Measurements from ENCODE around the gene MAGEF1.

GRCh38 chr3:184718431-184718830 lies 6.6 kb upstream of the MAGEF1 start:
- TF ChIP-seq CTCF (IDR thresholded peaks at IDR 0.05; ENCODE audit: low read depth, low read length): no peak
- TF ChIP-seq EZH2phosphoT487 (IDR thresholded peaks at IDR 0.05; ENCODE audit: low read depth): no peak

Measured in OCI-LY3 (cell line).